HUES6 (cell line): Measurements from ENCODE around the gene KLRF2.

ENCODE experiments used
- H3K27ac ChIP-seq: 2 replicates; pipeline ENCODE4 v1.7.0; 2013; ENCODE audit warnings: low read depth, mild to moderate bottlenecking, low read length, inconsistent platforms
- H3K27me3 ChIP-seq: 2 replicates; pipeline ENCODE4 v1.6.1; 2013; ENCODE audit warnings: low read length; ENCODE audit not compliant: control insufficient read depth, insufficient read depth
- H3K36me3 ChIP-seq: 2 replicates; pipeline ENCODE4 v1.6.1; 2013; ENCODE audit warnings: low read length; ENCODE audit not compliant: control insufficient read depth, insufficient read depth
- H3K4me1 ChIP-seq: 2 replicates; pipeline ENCODE4 v1.6.1; 2013; ENCODE audit warnings: low read length; ENCODE audit not compliant: control insufficient read depth, insufficient read depth
- H3K4me3 ChIP-seq: 2 replicates; pipeline ENCODE4 v1.5.1; 2013; ENCODE audit warnings: low read depth, low read length
- H3K9ac ChIP-seq: one replicate; pipeline ENCODE4 v1.6.1; 2013; ENCODE audit warnings: mild to moderate bottlenecking, low read length
- H3K9me3 ChIP-seq: 2 replicates; pipeline ENCODE4 v1.6.1; 2013; ENCODE audit warnings: low read depth, low read length; ENCODE audit not compliant: control insufficient read depth, insufficient read depth

KLRF2 gene, protein sequence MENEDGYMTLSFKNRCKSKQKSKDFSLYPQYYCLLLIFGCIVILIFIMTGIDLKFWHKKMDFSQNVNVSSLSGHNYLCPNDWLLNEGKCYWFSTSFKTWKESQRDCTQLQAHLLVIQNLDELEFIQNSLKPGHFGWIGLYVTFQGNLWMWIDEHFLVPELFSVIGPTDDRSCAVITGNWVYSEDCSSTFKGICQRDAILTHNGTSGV

DNA sequence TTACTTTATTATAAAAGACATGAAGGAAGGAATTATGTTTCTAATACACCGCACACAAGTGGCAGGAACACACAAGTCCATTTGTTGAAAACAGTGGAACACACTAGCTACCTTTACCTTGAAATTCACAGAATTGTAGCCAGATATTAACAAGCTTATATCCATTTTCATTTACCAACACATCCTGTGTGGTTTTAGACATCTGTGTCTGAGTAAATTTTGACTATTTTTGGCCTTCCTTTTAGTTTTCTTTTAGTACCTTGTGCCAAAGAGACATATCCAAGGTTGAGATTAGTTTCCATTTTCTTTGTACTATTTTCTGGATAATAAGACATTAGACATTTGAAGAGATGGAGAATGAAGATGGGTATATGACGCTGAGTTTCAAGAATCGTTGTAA is at the start of gene KLRF2:
Gene KLRF2, plus strand, starts transcription at position 244 of the 400 bp plus-strand sequence. Its CDS starts 107 bp downstream, at position 351.
- Histone ChIP-seq H3K4me1 (no peaks in the 10 kb centered on the region), H3K4me3 (no peak within 1 kb of the TSS), H3K27ac (no peak within 1 kb of the TSS), H3K27me3 (no peaks in the 10 kb centered on the region), H3K36me3 (no peaks in the 10 kb centered on the region), H3K9me3 (no peaks in the 10 kb centered on the region), H3K9ac (no peak within 1 kb of the TSS)

DNA sequence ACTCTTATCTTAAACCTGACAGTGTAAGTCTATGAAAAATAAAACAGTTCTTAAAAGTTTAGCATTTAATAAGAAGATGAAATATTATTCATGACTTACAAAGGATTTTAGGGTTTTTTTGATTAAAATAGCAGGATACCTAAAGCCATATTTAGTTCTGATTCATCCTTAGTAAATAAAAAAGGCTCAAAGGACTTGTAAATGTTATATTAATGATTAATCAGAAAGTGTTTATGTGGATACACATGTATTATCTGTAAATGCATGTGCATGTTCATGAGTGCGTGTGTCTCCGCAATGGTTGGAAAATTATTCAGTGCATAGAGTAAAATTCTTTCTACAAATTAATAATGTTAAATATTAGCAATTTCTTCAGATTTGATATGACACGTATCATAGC is 49.6 kb upstream of the KLRF2 start:
- Histone ChIP-seq H3K4me3 (no peak overlapping the region), H3K9me3 (no peaks in the 10 kb centered on the region), H3K9ac (no peak overlapping the region), H3K27ac (no peak overlapping the region), H3K27me3 (no peaks in the 10 kb centered on the region), H3K4me1 (no peaks in the 10 kb centered on the region), H3K36me3 (no peaks in the 10 kb centered on the region)

DNA sequence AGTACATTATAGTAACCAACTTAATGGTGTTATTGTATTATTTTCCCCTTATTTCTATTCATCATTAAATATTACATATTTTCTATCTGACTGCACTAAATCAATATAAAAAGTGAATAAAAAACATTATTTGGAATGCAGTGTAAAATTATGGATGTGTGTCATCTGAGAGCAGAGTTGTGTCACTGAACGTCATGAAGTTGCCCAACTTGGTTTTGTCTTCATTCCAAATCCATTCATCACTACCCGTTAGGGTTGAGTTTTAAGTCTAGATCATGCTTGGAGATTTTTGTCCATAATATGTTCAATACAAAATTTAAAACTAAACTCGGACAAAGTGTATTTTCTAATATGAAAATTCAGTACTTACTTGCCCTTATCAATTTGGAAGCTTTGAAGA is 37.9 kb upstream of the KLRF2 start:
- no peak overlapping the region for H3K4me3 ChIP-seq
- no peaks in the 10 kb centered on the region for H3K4me1 ChIP-seq

DNA sequence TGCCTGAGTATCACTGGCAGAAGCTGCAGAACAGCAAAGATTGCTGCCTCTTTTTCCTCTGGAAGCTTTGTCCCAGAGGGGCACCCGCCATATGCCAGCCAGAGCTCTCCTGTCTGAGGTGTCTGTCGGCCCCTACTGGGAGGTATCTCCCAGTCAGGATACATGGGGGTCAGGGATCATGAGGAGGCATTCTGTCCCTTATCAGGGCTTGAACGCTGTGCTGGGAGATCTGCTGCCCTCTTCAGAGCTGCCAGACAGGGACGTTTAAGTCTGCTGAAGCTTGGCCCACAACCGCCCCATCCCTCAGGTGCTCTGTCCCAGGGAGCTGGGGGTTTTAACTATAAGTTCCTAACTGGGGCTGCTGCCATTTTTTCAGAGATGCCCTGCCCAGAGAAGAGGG is 32.4 kb upstream of the KLRF2 start:
- no peaks in the 10 kb centered on the region for H3K9me3 ChIP-seq
- H3K4me3 ChIP-seq: no peak overlapping the region
- H3K27ac ChIP-seq: no peak overlapping the region
- H3K27me3 ChIP-seq: no peaks in the 10 kb centered on the region
- peaks cover 5% of the 10 kb centered on the region; the same call in 1 of the 2 replicates for H3K4me1 ChIP-seq
- H3K36me3 ChIP-seq: no peaks in the 10 kb centered on the region
- H3K9ac ChIP-seq: no peak overlapping the region

More for the DNA sequence above, 37.9 kb upstream of the KLRF2 start:
- Histone ChIP-seq H3K9ac (no peak overlapping the region), H3K9me3 (no peaks in the 10 kb centered on the region), H3K36me3 (no peaks in the 10 kb centered on the region), H3K27ac (no peak overlapping the region), H3K27me3 (no peaks in the 10 kb centered on the region)

DNA sequence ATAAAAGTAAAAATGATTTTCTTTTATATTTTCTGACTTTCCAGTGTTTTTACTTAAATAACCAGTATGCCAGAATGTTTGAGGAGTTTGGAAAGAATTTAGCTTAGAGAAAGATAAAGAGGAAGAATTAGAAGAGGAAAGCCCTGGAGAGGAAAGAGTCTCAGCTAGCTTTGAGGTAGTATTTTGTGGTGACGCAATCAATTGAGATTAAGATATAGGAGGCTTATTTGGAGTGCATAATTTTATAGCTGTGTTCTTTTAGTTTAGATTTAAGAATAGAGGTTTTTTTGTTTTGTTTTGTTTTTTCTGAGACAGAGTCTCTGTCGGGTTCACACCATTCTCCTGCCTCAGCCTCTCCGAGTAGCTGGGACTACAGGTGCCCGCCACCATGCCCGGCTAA is 30.2 kb upstream of the KLRF2 start:
- no peaks in the 10 kb centered on the region for H3K9me3 ChIP-seq
- H3K27ac ChIP-seq: no peak overlapping the region
- no peaks in the 10 kb centered on the region for H3K27me3 ChIP-seq

DNA sequence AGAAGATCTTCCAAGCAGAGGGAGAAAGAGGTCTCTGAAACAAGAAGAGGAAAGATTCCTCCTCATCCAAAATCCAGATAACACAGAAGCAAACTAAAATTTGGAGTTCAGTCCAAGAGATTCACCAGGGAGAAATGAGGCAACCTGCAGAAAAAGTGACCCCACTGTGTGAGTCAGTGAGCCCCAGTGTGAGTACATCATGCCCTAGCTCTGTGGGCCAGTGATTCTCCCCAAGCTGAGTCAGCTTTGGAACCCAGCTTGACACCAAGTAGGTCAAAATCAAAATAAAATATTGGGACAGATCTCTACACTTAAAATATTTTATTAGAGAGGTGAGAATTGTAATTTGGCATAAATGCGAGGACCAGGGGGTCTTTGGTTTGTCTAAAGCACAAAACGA is 29.4 kb upstream of the KLRF2 start:
- Histone ChIP-seq H3K27me3 (no peaks in the 10 kb centered on the region), H3K9ac (no peak overlapping the region), H3K36me3 (no peaks in the 10 kb centered on the region), H3K27ac (no peak overlapping the region), H3K4me1 (peaks cover 5% of the 10 kb centered on the region; the same call in 1 of the 2 replicates), H3K4me3 (no peak overlapping the region), H3K9me3 (no peaks in the 10 kb centered on the region)

More for the DNA sequence above, 30.2 kb upstream of the KLRF2 start:
- no peaks in the 10 kb centered on the region for H3K36me3 ChIP-seq
- no peak overlapping the region for H3K9ac ChIP-seq
- H3K4me1 ChIP-seq: peaks cover 5% of the 10 kb centered on the region; the same call in 1 of the 2 replicates
- no peak overlapping the region for H3K4me3 ChIP-seq

DNA sequence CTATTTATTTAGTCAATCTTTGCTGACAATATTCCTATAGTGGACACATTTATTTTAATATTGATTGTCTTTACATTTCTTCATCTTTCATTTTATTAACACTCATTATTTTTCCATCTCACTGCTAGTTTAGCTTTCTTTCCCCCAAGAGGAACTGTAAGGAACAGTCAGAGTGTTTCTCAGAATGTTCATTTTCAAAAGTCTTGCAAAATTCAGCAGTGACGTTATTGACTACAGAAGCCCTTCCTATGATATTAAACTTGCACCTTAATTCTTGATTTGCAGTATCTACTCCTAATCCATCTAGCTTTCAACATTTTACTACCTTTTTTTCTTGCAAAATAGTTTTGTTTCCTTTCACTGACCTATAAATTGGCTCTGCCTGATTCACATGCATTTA is 25.1 kb upstream of the KLRF2 start:
- Histone ChIP-seq H3K9me3 (no peaks in the 10 kb centered on the region), H3K4me1 (peaks cover 5% of the 10 kb centered on the region; the same call in 1 of the 2 replicates), H3K27me3 (no peaks in the 10 kb centered on the region), H3K4me3 (no peak overlapping the region), H3K27ac (no peak overlapping the region), H3K36me3 (no peaks in the 10 kb centered on the region), H3K9ac (no peak overlapping the region)

DNA sequence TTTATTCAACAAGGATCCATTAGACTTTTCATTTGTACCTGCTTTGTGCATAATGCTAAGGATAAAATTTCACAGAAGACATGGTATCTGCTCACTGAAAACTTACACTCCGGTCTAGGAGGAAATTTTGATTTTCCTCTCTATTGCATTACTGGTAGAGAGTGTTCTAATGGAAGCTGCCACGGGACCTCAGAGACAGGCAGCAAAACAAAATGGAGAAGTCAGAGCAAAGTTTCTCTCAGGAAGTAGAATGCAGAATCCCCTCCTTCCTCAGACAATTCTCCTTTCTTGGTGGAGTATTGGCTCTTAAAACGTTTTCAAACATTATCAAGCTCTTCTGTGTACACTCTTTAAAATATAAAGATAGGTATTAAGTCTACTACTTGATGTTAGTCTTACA is 24.4 kb upstream of the KLRF2 start:
- H3K27me3 ChIP-seq: no peaks in the 10 kb centered on the region
- peaks cover 5% of the 10 kb centered on the region; the same call in 1 of the 2 replicates for H3K4me1 ChIP-seq
- H3K36me3 ChIP-seq: no peaks in the 10 kb centered on the region
- no peak overlapping the region for H3K27ac ChIP-seq
- H3K9me3 ChIP-seq: no peaks in the 10 kb centered on the region
- H3K9ac ChIP-seq: no peak overlapping the region
- no peak overlapping the region for H3K4me3 ChIP-seq

DNA sequence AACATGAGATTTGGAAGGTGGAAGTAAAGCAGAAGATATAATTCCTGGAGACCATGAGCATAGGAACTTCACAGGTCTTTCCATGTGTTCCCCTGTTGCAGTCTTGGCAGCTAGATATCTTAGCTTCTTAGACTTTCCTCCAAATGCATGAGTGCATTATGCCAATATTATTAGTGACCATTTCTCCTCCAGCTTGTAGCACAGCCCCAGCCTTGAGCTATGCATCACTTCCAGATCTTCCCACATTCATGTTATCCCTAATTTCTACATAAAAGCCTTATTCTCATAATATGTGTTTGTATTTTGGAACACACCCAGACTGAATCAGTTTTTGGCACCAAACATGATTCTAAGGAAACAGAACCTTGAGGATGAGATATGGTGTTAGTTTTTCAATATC is 23.2 kb upstream of the KLRF2 start:
- no peak overlapping the region for H3K27ac ChIP-seq
- no peak overlapping the region for H3K4me3 ChIP-seq
- H3K36me3 ChIP-seq: no peaks in the 10 kb centered on the region
- H3K9ac ChIP-seq: no peak overlapping the region
- H3K4me1 ChIP-seq: no peaks in the 10 kb centered on the region
- H3K27me3 ChIP-seq: no peaks in the 10 kb centered on the region
- H3K9me3 ChIP-seq: no peaks in the 10 kb centered on the region

DNA sequence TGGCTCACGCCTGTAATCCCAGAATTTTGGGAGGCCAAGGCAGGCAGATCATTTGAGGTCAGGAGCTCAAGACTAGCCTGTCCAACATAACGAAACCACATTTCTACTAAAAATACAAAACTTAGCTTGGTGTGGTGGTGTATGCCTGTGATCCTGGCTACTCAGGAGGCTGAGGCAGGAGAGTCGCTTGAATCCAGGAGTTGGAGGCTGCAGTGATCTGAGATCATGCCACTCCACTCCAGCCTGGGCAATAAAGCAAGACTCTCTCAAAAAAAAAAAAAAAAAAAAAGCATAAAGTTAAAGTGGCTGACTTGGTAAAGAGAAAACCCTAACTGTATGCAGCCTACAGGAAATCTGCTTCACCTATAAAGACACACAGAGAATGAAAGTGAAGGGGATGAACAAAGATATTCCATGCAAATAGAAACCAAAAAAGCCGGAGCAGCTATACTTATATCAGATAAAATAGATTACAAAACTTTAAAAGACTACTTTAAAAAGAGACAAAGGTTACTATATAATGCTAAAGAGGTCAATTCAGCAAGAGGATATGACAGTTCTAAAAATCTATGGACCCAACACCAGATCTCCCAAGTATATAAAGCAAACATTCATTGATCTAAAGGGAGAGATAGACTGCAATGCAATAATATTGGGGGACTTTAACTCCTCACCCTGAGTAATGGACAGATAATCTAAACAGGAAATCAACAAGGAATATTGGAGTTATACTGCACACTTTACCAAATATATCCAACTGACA is 16.2 kb upstream of the KLRF2 start:
- H3K9ac ChIP-seq: no peak overlapping the region
- no peak overlapping the region for H3K4me3 ChIP-seq
- H3K4me1 ChIP-seq: peaks cover 18% of the 10 kb centered on the region
- no peak overlapping the region for H3K27ac ChIP-seq
- no peaks in the 10 kb centered on the region for H3K36me3 ChIP-seq
- no peaks in the 10 kb centered on the region for H3K27me3 ChIP-seq
- H3K9me3 ChIP-seq: no peaks in the 10 kb centered on the region

DNA sequence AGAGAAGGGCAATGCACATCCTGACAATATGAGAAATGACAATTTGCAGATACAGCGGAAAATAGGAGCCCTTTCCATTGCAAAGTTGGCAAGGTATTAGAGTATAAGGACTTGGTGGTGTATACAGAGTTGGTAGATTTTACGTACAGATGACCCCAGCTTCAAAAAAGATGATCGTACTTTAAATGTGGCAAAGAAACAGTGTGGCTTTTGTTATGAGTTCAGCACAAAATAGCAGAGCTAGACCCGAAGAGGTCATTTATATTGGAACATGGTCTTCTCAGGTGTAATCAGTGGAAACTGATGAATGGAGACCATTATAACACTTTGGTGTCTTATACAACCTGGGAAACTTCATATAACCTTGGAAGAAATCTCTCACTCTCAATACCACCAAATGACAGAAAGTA is 14.4 kb upstream of the KLRF2 start:
- H3K9me3 ChIP-seq: no peaks in the 10 kb centered on the region
- peaks cover 19% of the 10 kb centered on the region for H3K4me1 ChIP-seq
- no peaks in the 10 kb centered on the region for H3K27me3 ChIP-seq
- no peaks in the 10 kb centered on the region for H3K36me3 ChIP-seq
- no peak overlapping the region for H3K27ac ChIP-seq
- no peak overlapping the region for H3K4me3 ChIP-seq
- H3K9ac ChIP-seq: no peak overlapping the region
